ENCODE measurements around the gene FBXO21.

GRCh38 chr12:117144599-117144998 lies 45.7 kb downstream of the FBXO21 start:
- TF ChIP-seq, protein P1, sequence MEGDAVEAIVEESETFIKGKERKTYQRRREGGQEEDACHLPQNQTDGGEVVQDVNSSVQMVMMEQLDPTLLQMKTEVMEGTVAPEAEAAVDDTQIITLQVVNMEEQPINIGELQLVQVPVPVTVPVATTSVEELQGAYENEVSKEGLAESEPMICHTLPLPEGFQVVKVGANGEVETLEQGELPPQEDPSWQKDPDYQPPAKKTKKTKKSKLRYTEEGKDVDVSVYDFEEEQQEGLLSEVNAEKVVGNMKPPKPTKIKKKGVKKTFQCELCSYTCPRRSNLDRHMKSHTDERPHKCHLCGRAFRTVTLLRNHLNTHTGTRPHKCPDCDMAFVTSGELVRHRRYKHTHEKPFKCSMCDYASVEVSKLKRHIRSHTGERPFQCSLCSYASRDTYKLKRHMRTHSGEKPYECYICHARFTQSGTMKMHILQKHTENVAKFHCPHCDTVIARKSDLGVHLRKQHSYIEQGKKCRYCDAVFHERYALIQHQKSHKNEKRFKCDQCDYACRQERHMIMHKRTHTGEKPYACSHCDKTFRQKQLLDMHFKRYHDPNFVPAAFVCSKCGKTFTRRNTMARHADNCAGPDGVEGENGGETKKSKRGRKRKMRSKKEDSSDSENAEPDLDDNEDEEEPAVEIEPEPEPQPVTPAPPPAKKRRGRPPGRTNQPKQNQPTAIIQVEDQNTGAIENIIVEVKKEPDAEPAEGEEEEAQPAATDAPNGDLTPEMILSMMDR (conservative IDR thresholded peaks at IDR 0.05; ENCODE audit: low read depth, low read length), result no peak
- TF ChIP-seq EZH2 (IDR thresholded peaks at IDR 0.05; ENCODE audit: low read length, unreplicated experiment) (no peak), EZH2phosphoT487 (IDR thresholded peaks at IDR 0.05; ENCODE audit: borderline replicate concordance, low read length) (no peak)
